GM18909 (cell line): ENCODE data around the gene SLC39A8.
"Not testable (repeated sequence)": the region's sequence is repeated elsewhere in the genome, so short reads cannot be mapped to it uniquely, and the experiment has no call there.

Experiments used
- ATAC-seq: cut with Tn5 transposase; IDR thresholded peaks from one replicate; pipeline ENCODE4 v1.9.1; 2021; ENCODE audit warnings: mild to moderate bottlenecking; ENCODE audit not compliant: unreplicated experiment, poor library complexity

SLC39A8 gene

DNA sequence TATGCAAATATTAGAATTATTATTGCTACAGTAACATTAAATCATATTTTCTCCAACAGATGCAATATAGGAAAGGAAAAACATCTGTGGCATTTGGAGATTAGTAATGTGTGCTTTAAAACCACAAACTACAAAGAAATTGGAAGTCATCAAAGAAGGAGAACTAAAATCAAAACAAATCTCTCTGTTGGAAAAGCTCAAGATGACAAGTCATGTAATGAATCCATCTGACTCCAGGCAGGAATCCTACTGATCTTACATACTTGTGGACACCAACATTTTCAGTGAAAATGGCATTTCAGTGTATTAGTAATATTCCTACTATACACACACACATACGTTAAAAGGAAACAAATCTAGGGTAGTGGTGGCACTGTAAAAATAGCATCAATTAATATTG lies 98.2 kb downstream of the SLC39A8 start:
- no peak for ATAC-seq

DNA sequence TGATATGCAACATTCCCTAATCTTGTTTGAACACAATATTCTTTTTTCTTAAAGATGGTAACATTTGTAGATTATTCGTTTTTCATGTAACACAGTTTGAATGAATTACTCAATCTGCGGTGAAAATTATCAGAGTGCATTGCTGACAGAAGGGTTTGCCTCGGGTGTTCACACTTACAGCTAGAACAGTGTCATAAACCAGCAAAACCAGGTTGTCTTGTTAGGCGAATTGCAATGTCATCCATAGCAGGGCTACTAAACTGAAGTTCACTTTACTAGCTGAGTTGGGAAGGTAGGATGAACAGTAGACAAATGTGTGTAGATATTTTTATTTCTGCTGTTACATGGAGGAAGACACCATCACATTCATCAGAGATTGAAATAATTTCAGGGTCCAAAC lies 98.9 kb downstream of the SLC39A8 start:
- ATAC-seq, result no peak

DNA sequence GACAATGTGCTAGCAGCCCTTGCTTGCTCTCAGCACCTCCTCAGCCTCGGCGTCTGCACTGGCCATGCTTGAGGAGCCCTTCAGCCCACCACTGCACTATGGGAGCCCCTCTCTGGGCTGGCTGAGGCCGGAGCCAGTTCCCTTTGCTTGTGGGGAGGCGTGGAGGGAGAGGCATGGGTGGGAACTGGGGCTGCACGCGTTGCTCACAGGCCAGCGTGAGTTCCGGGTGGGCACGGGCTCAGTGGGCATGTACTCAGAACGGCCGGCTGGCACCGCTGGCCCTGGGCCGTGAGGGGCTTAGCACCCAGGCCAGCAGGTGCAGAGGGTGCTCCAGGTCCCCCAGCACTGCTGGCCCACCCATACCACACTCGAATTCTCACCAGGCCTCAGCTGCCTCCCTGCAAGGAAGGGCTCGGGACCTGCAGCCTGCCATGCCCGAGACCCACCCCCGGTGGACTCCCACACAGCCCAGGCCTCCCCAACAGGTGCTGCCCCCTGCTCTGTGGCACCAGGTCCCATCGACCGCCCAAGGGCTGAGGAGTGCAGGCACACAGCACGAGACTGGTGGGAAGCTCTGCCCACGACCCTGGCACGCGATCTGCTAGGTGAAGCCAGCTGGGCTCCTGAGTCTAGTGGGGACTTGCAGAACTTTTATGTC lies 100.3 kb downstream of the SLC39A8 start:
- ATAC-seq, result no peak

DNA sequence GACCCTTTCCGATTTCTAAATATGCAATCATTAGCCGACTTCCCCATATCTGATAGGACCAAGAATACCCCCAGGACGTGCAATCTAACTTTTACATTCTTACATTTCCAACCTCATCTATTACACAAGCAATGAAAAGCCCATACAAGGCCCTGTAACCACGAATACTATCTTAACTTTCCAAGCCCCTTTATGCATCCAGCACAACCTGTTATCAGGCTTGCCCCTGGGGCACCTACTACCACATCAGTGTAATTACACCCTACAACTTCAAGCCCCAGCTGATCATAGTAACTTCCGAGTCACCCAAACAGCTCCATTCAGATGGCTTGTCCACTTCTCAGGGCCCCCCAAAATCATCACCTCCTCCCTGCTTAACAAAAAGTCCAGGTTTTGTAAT lies 102.0 kb downstream of the SLC39A8 start:
- not testable (repeated sequence) for ATAC-seq

DNA sequence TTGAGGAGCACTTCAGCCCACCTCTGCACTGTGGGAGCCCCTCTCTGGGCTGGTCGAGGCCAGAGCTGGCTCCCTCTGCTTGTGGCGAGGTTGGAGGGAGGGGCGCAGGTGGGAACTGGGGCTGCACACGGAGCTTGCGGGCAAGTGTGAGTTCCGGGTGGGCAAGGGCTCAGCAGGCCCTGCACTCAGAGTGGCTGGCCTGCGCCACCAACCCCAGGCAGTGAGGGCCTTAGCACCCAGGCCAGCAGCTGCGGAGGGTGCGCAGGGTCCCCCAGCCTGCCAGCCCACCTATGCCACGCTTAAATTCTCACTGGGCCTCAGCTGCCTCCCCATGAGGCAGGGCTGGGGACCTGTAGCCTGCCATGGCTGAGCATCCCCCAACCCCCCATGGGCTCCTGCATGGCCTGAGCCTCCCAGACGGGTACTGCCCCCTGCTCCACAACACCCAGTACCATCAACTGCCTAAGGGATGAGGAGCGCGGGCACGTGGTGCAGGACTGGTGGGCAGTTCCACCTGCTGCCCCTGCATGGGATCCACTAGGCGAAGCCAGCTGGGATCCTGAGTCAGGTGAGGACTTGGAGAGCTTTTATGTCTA lies 110.9 kb downstream of the SLC39A8 start:
- no peak for ATAC-seq

DNA sequence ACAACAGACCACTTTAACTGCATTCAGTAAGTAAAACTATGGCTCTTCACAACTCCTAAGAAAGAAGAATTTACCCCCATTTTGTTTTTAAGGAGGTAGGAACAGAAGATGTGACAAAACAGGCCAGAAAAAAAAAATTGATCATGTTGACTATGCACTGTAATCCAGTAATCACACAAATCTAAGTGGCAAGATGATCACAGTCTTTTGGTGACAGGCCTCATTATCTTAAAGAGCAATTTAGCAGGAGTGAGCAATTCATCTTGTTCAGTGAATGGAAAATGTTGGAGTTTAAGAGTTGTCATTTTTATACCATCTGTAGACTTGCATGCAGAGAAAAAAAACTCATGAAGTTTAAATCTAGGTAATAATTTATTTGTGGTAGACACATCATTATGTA lies 115.1 kb downstream of the SLC39A8 start:
- ATAC-seq, result no peak

DNA sequence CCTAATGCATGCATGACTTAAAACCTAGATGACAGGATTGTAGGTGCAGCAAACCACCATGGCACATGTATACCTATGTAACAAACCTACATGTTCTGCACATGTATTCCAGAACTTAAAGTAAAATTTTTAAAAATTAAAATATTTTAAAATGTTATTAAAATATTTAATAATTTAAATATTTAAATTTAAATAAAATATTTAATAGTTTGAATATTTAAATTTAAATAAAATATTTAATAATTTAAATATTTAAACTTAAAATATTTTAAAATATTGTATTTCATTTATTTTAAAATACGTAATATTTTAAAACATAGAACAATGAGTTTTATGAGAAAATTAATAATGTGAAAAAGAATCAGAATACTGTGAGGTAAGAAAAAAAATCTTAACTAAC lies 117.9 kb downstream of the SLC39A8 start:
- no peak for ATAC-seq

DNA sequence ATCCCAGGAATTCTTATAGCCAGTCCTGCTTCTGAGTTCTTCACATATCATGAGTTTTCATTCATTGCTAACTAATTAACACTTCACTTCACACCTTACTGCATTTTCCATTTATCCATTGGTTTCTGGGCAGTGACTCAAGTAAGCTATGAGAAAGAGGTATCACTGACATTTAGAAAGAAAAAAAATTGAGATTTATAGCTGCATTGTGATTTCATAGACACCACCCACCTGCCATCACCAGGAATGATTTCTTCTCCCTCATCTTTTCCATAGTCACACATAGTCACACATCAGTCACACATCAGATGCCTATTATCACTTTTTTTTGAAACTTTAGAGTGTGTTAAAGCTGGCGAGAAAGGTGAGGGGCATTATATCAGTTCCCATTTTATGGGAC lies 121.8 kb downstream of the SLC39A8 start:
- ATAC-seq, result no peak

DNA sequence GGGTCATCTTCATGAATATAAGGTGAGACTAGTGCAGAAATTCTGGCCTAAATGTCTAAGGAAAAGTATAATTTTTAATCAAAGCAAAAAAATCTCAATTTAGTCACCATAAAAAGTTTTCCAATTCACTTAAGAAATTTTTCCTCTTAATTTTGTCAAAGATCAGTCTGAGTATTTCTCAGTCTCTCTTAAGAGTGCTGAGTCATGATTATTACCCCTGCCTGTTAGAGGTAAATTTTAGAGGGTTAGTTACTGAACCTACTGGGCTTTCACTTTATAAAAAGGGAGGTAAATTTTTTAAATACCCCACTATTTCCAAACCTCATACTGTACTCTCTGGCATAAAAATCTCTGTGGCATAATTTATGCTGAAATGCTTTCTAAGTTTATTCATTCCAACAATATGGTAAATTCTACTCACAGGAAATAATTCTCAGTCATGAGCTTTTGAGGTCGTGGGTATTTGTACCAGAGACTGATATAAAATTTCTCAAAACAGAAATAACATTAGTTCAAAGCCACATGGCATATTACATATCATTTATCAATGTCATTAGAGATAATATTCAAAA lies 122.4 kb downstream of the SLC39A8 start:
- ATAC-seq, result no peak

DNA sequence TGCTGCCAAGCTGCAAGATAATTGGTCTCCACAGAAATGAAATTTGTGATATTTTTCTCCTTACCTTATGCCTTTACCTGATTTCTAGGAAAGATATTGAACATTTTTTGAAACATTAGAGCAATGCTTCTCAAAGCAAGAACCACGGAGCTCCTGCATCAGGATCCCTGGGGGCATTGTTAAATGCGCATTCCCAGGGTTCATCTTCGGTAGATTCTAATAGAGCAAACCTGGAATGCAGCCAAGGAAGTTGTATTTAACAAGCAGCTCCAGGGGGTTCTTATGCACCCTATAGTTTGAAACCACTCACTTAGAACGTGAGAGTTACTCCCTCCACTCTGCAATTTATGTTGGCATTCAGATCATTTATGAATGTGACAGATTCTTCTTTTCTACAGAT lies 126.2 kb downstream of the SLC39A8 start:
- no peak for ATAC-seq

DNA sequence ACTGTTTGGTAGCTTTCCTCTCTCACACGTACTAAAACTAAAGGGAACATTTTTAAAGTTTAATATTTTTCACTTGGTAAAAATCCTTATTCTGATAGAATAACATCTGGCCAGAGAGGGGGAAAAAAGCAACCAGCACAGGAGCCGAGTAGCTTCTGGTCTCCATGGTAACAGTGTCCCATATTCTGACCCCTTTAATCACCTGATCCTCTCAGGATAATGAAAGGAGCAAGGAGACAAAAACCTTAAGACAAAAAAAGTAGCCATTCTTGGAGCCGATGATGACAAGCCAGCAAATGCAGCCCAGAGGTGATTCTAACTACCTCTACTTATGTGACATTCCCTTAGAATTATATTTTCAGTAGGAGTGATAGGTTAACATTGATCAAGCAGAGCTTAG lies 126.6 kb downstream of the SLC39A8 start:
- no peak for ATAC-seq

DNA sequence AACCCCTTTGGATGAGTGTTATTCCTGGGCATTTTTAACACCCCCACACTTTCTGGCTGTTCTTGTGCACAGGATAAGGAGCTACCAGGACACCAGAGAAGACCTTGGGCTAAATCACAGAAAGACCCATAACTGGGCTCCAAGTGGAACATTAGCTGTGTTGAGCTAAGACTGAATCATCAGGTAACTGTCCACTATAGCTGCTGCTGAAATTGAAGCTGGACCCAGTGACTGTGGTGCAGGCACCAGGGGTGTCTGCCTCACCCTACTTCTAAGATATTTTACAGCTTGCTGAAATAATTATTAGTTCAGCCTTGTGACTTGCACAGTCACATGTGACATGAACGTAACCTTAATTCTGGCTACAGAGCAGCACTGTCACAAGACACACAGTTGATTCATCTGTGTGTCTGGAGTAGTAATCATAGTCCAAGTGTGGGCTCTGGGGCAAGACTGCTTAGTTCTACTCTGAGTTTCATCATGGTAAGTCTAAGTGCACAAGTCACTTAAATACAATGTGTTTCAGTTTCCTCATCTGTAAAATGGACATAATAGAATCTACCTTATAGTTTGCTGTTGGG lies 127.4 kb downstream of the SLC39A8 start:
- no peak for ATAC-seq

DNA sequence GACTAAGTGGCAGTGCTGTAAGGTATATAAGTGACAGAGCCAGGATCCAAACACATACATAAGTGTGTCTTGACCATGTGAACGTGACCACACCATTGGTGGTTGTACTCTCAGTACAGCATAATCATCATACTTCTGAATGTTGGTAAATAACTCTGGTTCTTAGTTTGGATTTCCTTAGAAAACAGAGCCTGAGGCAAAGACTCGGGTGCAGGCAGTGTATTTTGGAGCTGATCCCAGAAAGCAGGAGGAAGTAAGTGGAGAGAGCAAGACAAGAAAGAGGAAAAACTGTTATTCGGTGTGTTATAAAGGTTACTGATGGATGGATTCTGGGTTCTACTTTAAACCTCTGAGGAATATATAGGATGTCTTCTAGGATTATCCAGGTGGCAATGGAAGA lies 127.9 kb downstream of the SLC39A8 start:
- no peak for ATAC-seq

DNA sequence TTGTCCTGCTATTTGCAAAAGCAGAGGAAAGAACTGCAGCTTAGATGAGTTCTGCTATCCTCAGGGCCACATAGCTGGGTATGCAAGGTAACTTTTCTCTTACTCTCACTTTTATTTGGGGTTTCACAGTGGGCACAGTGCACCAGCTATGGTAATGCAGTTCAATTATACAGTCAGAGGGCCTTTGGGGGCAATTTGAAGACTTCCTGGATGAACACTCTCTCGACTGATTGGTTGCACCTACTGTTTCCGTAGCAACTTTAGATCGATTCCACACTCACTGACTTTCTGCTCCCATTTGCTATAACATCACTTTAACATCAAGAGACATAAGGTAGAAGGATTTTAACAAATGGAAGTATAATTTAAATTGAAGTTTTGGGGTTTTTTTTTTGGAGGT lies 128.6 kb downstream of the SLC39A8 start:
- no peak for ATAC-seq

DNA sequence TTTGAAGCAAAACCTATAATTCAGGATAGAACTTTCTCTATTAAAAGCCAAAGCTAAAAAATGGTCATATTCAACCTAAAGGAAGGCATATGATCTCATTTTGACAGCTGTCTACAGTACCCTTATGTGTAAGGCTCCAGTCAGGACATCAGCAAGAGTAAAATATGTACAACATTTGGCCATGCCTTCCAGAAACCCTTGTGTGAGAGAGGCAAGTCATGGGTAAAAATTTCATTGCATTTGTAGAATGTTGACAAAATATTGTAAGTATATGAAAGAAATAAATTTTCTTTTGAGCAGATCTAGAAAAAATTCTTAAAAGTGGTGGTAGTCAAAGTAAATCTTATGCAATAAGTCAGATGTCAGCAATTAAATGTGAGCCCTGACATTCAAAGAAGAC lies 132.3 kb downstream of the SLC39A8 start:
- no peak for ATAC-seq
